Neuronal stem cell (in vitro differentiated cells): ENCODE measurements around the gene FAM200C.
A peak's percentile ranks its signal among the peaks of the same experiment; 100 is the strongest.

ENCODE experiments used
- DNase-seq: peaks from one replicate; pipeline ENCODE4 v3.0.0-alpha.2; 2013; ENCODE audit warnings: low spot score
- H2AFZ ChIP-seq: one replicate; pipeline ENCODE4 v1.6.1; 2013; ENCODE audit warnings: mild to moderate bottlenecking, low read length, inconsistent platforms
- H2AK5ac ChIP-seq: 2 replicates; pipeline ENCODE4 v1.6.1; 2013; ENCODE audit warnings: low read depth, mild to moderate bottlenecking, inconsistent platforms, low read length, moderate library complexity, mixed read lengths
- H2BK120ac ChIP-seq: 2 replicates; pipeline ENCODE4 v1.6.1; 2013; ENCODE audit warnings: low read depth, mild to moderate bottlenecking, inconsistent platforms, low read length, moderate library complexity, mixed read lengths
- H2BK12ac ChIP-seq: one replicate; pipeline ENCODE4 v1.6.1; 2013; ENCODE audit warnings: low read length, inconsistent platforms
- H2BK15ac ChIP-seq: 2 replicates; pipeline ENCODE4 v1.6.1; 2013; ENCODE audit warnings: mild to moderate bottlenecking, low read length, inconsistent platforms, mixed read lengths
- H2BK5ac ChIP-seq: one replicate; pipeline ENCODE4 v1.6.1; 2013; ENCODE audit warnings: inconsistent platforms, mild to moderate bottlenecking, low read length, moderate library complexity
- H3K14ac ChIP-seq: one replicate; pipeline ENCODE4 v1.6.1; 2013; ENCODE audit warnings: low read length, inconsistent platforms
- H3K18ac ChIP-seq: 2 replicates; pipeline ENCODE4 v1.6.1; 2013; ENCODE audit warnings: low read length, inconsistent platforms
- H3K23ac ChIP-seq: 2 replicates; pipeline ENCODE4 v1.6.1; 2013; ENCODE audit warnings: low read depth, mild to moderate bottlenecking, mixed read lengths, low read length, inconsistent platforms; ENCODE audit not compliant: poor library complexity
- H3K27ac ChIP-seq: replicated peaks from 3 replicates; pipeline ENCODE4 v1.5.1; 2013; ENCODE audit warnings: low read length, inconsistent platforms
- H3K27me3 ChIP-seq, 3 experiments: 2 replicates each; pipeline ENCODE4 v1.6.1; 2013; ENCODE audit warnings: low read length in 3 of 3, mild to moderate bottlenecking in 2 of 3, inconsistent platforms in 1 of 3, low read depth in 1 of 3, mixed read lengths in 1 of 3, moderate library complexity in 1 of 3; ENCODE audit not compliant: control insufficient read depth in 3 of 3, insufficient read depth in 3 of 3
- H3K36me3 ChIP-seq, 2 donors: replicated peaks in 1 of 2; 2 replicates each; pipeline ENCODE4 v1.6.1; 2013; ENCODE audit warnings: low read length in 2 of 2; ENCODE audit not compliant: control insufficient read depth in 2 of 2, insufficient read depth in 2 of 2
- H3K4ac ChIP-seq: 2 replicates; pipeline ENCODE4 v1.6.1; 2013; ENCODE audit warnings: inconsistent platforms, mild to moderate bottlenecking, low read length, moderate library complexity
- H3K4me1 ChIP-seq, 2 donors: 1 replicate in 1 of 2; 2 replicates in 1 of 2; pipeline ENCODE4 v1.6.1; 2013; ENCODE audit warnings: low read length in 2 of 2, low read depth in 1 of 2; ENCODE audit not compliant: control insufficient read depth in 2 of 2, insufficient read depth in 1 of 2
- H3K4me2 ChIP-seq: one replicate; pipeline ENCODE4 v1.6.1; 2013; ENCODE audit warnings: mild to moderate bottlenecking, low read length, inconsistent platforms; ENCODE audit not compliant: insufficient read depth, poor library complexity, severe bottlenecking
- H3K4me3 ChIP-seq, 2 donors: 2 replicates each; pipeline ENCODE4 v1.5.1; 2013; ENCODE audit warnings: low read length in 2 of 2, mild to moderate bottlenecking in 2 of 2, inconsistent platforms in 1 of 2, moderate library complexity in 1 of 2
- H3K79me1 ChIP-seq: one replicate; pipeline ENCODE4 v1.6.1; 2013; ENCODE audit warnings: low read depth, mild to moderate bottlenecking, inconsistent platforms, low read length, moderate library complexity
- H3K9ac ChIP-seq: one replicate; pipeline ENCODE4 v1.6.1; 2013; ENCODE audit warnings: mild to moderate bottlenecking, low read depth, low read length, inconsistent platforms; ENCODE audit not compliant: poor library complexity
- H3K9me3 ChIP-seq, 2 donors: replicated peaks in 1 of 2; 2 replicates each; pipeline versions ENCODE3 to v1.6.1; 2013; ENCODE audit warnings: low read length in 2 of 2, mild to moderate bottlenecking in 2 of 2, inconsistent platforms in 1 of 2, low read depth in 1 of 2, mixed read lengths in 1 of 2, moderate library complexity in 1 of 2; ENCODE audit not compliant: control insufficient read depth in 2 of 2, insufficient read depth in 1 of 2
- H4K8ac ChIP-seq: one replicate; pipeline ENCODE4 v1.6.1; 2013; ENCODE audit warnings: low read depth, mild to moderate bottlenecking, inconsistent platforms, low read length, moderate library complexity
- H4K91ac ChIP-seq: one replicate; pipeline ENCODE4 v1.6.1; 2013; ENCODE audit warnings: low read length, low read depth, mild to moderate bottlenecking, inconsistent platforms; ENCODE audit not compliant: poor library complexity
- WGBS, 2 donors: extraction: QIAGEN DNeasy Blood & Tissue Kit; methylation state at CpG; one replicate each; pipeline ENCODE4 v1.1.7; 2013; ENCODE audit warnings: missing lambda C conversion rate in 2 of 2, mixed read lengths in 1 of 2; ENCODE audit not compliant: insufficient read length in 2 of 2, insufficient replicate concordance in 1 of 2; ENCODE audit errors: extremely low coverage in 2 of 2; 5-methylcytosine and 5-hydroxymethylcytosine counted together

Gene FAM200C

DNA sequence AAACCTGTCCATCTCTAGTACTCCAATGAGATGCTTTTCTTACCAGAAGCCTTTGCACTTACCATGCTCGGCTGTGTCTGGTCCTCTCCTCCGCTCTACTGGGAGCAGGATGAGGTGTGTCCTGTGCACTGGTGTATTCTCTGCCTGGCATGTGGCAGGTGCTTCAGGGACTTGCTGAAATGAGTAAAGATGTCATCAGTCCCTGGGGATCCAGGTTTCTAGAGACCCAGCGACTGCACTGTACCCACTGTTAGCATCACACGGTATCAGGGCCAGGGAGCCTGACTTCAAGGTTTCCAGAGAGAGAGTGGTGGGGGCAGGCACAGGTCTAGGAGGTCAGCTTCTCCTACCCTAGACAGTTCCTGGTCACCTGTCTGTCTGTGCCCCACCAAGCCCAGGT, 32.3 kb upstream of the FAM200C start:
- Histone ChIP-seq H2BK5ac (no peak overlapping the region), H3K4ac (no peak overlapping the region), H2AFZ (no peak overlapping the region), H3K27ac (no peak overlapping the region), H3K36me3 (peaks cover 16 to 30% of the 10 kb centered on the region in 2 donors), H3K9ac (no peak overlapping the region), H4K91ac (no peak overlapping the region), H2AK5ac (no peak overlapping the region), H3K14ac (no peak overlapping the region), H3K27me3 (peaks cover 0 to 5% (median 0%) of the 10 kb centered on the region in 3 experiments), H3K18ac (no peak overlapping the region), H3K4me3 (no peak overlapping the region), H2BK120ac (no peak overlapping the region), H2BK15ac (no peak overlapping the region), H3K4me2 (no peak overlapping the region), H3K9me3 (no peaks in the 10 kb centered on the region), H3K4me1 (peaks cover 12 to 16% of the 10 kb centered on the region in 2 donors), H4K8ac (no peak overlapping the region), H3K23ac (no peak overlapping the region), H3K79me1 (no peaks in the 10 kb centered on the region), H2BK12ac (no peak overlapping the region)
- WGBS, 2 donors = no CpG with 5 or more reads among the region's 4 CpGs
- no peak for DNase-seq

DNA sequence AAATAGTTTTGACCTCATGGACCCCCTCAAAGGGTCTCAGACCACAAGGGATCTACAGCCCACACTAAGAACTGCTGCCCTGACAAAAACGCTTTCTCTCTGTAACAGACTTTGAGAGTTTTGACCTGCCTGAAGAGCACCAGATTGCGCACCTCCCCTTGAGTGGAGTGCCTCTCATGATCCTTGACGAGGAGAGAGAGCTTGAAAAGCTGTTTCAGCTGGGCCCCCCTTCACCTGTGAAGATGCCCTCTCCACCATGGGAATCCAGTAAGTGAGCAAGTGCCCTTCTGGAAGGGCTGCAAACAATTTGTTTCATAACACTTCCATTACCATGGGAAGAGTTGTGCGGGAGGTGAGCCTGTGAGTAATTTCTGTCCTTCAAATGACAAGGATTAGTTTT, 27.8 kb upstream of the FAM200C start:
- Histone ChIP-seq H3K14ac (no peak overlapping the region), H2AFZ (no peak overlapping the region), H3K36me3 (peaks cover 24 to 76% of the 10 kb centered on the region in 2 donors), H4K91ac (no peak overlapping the region), H3K18ac (no peak overlapping the region), H3K23ac (no peak overlapping the region), H2BK5ac (no peak overlapping the region), H2BK120ac (no peak overlapping the region), H3K27ac (no peak overlapping the region), H3K4ac (no peak overlapping the region), H3K4me2 (no peak overlapping the region), H2AK5ac (no peak overlapping the region), H4K8ac (no peak overlapping the region), H3K9me3 (no peaks in the 10 kb centered on the region), H3K9ac (no peak overlapping the region), H3K79me1 (peaks cover 4% of the 10 kb centered on the region), H3K4me3 (no peak overlapping the region), H3K4me1 (peaks cover 7 to 20% of the 10 kb centered on the region in 2 donors), H2BK15ac (no peak overlapping the region), H2BK12ac (no peak overlapping the region), H3K27me3 (no peaks in the 10 kb centered on the region)
- no peak for DNase-seq
- no CpG with 5 or more reads among the region's 4 CpGs for WGBS, 2 donors

DNA sequence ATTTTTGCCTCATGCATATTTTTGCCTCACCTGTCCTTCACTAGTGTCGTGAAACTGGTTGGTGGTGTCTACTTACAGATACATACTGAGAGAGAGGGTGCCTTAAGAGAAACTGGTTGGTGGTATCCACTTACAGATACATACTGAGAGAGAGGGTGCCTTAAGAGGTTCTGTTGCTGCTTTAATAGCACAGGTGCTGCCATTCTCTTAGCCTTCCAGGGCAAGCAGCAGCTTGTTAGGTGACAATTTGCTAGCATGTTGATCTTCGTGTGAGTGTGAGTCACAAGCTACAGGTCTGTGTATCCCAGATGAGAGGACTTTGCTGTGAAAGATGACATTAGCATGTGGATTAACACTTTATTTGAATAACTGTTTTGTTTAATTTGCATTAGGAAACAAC, 23.2 kb upstream of the FAM200C start:
- H2BK12ac ChIP-seq = no peak overlapping the region
- H2BK15ac ChIP-seq = no peak overlapping the region
- H3K4ac ChIP-seq = no peak overlapping the region
- no peak for DNase-seq
- no peak overlapping the region for H3K27ac ChIP-seq
- H3K79me1 ChIP-seq = peaks cover 4% of the 10 kb centered on the region
- no peak overlapping the region for H2BK5ac ChIP-seq
- H3K4me1 ChIP-seq = peaks cover 9 to 31% of the 10 kb centered on the region in 2 donors
- H3K4me2 ChIP-seq = peak overlapping the region; percentile 43
- no peak overlapping the region for H2AFZ ChIP-seq
- no peaks in the 10 kb centered on the region for H3K27me3 ChIP-seq
- no CpG with 5 or more reads among the region's 2 CpGs for WGBS, 2 donors
- H2AK5ac ChIP-seq = no peak overlapping the region
- H3K9me3 ChIP-seq = no peaks in the 10 kb centered on the region
- no peak overlapping the region for H3K14ac ChIP-seq
- peak overlapping the region; percentile 62 to 80 for H3K4me3 ChIP-seq
- no peak overlapping the region for H3K9ac ChIP-seq
- H3K23ac ChIP-seq = no peak overlapping the region
- no peak overlapping the region for H4K8ac ChIP-seq
- no peak overlapping the region for H4K91ac ChIP-seq
- no peak overlapping the region for H2BK120ac ChIP-seq
- H3K36me3 ChIP-seq = peaks cover 13 to 57% of the 10 kb centered on the region in 2 donors
- no peak overlapping the region for H3K18ac ChIP-seq

DNA sequence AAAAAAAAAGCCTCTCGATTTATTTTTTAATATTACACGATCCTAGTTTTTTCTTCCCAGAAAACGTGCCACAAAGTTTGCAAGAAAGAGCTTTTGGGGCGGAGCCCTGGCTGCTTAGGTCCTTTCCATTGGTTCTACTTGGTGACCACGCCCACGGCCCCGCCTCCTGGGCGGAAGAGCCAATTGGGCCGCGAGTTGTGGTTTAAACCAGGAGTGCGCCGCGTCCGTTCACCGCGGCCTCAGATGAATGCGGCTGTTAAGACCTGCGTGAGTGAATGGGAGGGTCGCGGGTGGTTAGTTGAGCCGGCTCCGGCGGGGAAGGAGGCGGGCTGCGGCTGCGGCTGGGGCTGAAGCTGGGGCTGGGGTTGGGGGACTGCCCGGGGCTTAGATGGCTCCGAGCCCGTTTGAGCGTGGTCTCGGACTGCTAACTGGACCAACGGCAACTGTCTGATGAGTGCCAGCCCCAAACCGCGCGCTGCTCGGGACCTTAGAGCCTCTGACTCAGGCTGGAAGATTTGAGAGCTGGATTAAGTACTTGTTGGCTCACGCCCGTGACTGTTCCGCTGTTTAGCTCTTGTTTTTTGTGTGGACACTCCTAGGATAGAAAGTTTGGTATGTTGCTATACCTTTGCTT, 21.9 kb upstream of the FAM200C start, which contains the start of gene PTTG1:
TSS of gene PTTG1 (plus strand) at position 231 of the 634 bp plus-strand sequence. CDS start 458 bp downstream, outside the sequence.
- no peak within 1 kb of the TSS for H2BK5ac ChIP-seq
- H3K9me3 ChIP-seq = no peaks in the 10 kb centered on the region
- no CpG with 5 or more reads among the region's 39 CpGs for WGBS, 2 donors
- peak within 1 kb of the TSS; percentile 63 for H3K4me2 ChIP-seq
- H2BK15ac ChIP-seq = no peak within 1 kb of the TSS
- H2BK12ac ChIP-seq = no peak within 1 kb of the TSS
- H3K4ac ChIP-seq = no peak within 1 kb of the TSS
- H4K91ac ChIP-seq = no peak within 1 kb of the TSS
- H3K79me1 ChIP-seq = peaks cover 6% of the 10 kb centered on the region
- no peak within 1 kb of the TSS for H3K14ac ChIP-seq
- no peak within 1 kb of the TSS for H2BK120ac ChIP-seq
- H3K4me3 ChIP-seq = peak within 1 kb of the TSS; percentile 62 to 80
- peak; percentile 96 for DNase-seq
- H4K8ac ChIP-seq = no peak within 1 kb of the TSS
- H3K4me1 ChIP-seq = peaks cover 12 to 34% of the 10 kb centered on the region in 2 donors
- H2AK5ac ChIP-seq = no peak within 1 kb of the TSS
- peak within 1 kb of the TSS; percentile 55 for H3K18ac ChIP-seq
- peak within 1 kb of the TSS; percentile 17 for H3K23ac ChIP-seq
- peak within 1 kb of the TSS; percentile 85 for H2AFZ ChIP-seq
- H3K36me3 ChIP-seq = peaks cover 8 to 43% of the 10 kb centered on the region in 2 donors
- no peaks in the 10 kb centered on the region for H3K27me3 ChIP-seq
- peak within 1 kb of the TSS; percentile 81 for H3K9ac ChIP-seq
- peak within 1 kb of the TSS; percentile 14 for H3K27ac ChIP-seq
